ENCODE results near the gene DEAF1.
A peak's percentile ranks its signal among the peaks of the same experiment; 100 is the strongest.

Gene DEAF1

GRCh38 chr11:689625-690024, 5.4 kb downstream of the DEAF1 start:
- ChIA-PET CTCF (interaction anchor here (0.8 kb wide), 1 partner anchor 69 kb away, joined by 3 read pairs; no protein-coding TSS in a partner anchor), POLR2A (no interaction called here)
- no peaks in the 10 kb centered on the region for H3K9me3 ChIP-seq (ENCODE audit: control extremely low read depth in 1 of 5, control insufficient read depth in 4 of 5, insufficient read depth in 2 of 5, low read depth in 1 of 5, low read length in 4 of 5)
- peaks cover 0 to 41% (median 30%) of the 10 kb centered on the region in 4 experiments for H3K4me1 ChIP-seq (ENCODE audit: control extremely low read depth in 1 of 4, control insufficient read depth in 4 of 4, insufficient read depth in 4 of 4, low read length in 3 of 4)
- no peak overlapping the region for H3K4me3 ChIP-seq (ENCODE audit: control insufficient read depth in 1 of 7, extremely low read depth in 1 of 7, insufficient read depth in 4 of 7, low read depth in 2 of 7, low read length in 6 of 7)
- H3K36me3 ChIP-seq (ENCODE audit: control insufficient read depth in 4 of 4, insufficient read depth in 4 of 4, low read length in 3 of 4) = peaks cover 4 to 51% (median 37%) of the 10 kb centered on the region in 4 experiments
- no peaks in the 10 kb centered on the region for H3K27me3 ChIP-seq (replicated peaks in 2 of 5; ENCODE audit: control insufficient read depth in 4 of 5, insufficient read depth in 5 of 5, low read length in 4 of 5)
- DNase-seq = no peak
- WGBS (ENCODE audit: insufficient coverage) = 83% methylated on average over 2 of the region's 7 CpGs
- H3K27ac ChIP-seq (ENCODE audit: insufficient read depth in 1 of 2, low read depth in 1 of 2, low read length in 2 of 2, poor library complexity in 1 of 2, severe bottlenecking in 2 of 2) = no peak overlapping the region

GRCh38 chr11:688681-689080, 6.3 kb downstream of the DEAF1 start:
- H3K36me3 ChIP-seq (ENCODE audit: control insufficient read depth in 4 of 4, insufficient read depth in 4 of 4, low read length in 3 of 4) = peaks cover 4 to 59% (median 44%) of the 10 kb centered on the region in 4 experiments
- H3K27me3 ChIP-seq (replicated peaks in 2 of 5; ENCODE audit: control insufficient read depth in 4 of 5, insufficient read depth in 5 of 5, low read length in 4 of 5) = no peaks in the 10 kb centered on the region
- no peak overlapping the region for H3K4me3 ChIP-seq (ENCODE audit: control insufficient read depth in 1 of 7, extremely low read depth in 1 of 7, insufficient read depth in 4 of 7, low read depth in 2 of 7, low read length in 6 of 7)
- WGBS (ENCODE audit: insufficient coverage) = 81% methylated on average over 7 of the region's 9 CpGs
- no peak overlapping the region for H3K27ac ChIP-seq (ENCODE audit: insufficient read depth in 1 of 2, low read depth in 1 of 2, low read length in 2 of 2, poor library complexity in 1 of 2, severe bottlenecking in 2 of 2)
- H3K4me1 ChIP-seq (ENCODE audit: control extremely low read depth in 1 of 4, control insufficient read depth in 4 of 4, insufficient read depth in 4 of 4, low read length in 3 of 4) = peaks cover 0 to 33% (median 21%) of the 10 kb centered on the region in 4 experiments
- DNase-seq = peak in 2 of 3 donors; percentile 50 to 55
- POLR2A ChIA-PET = no interaction called here
- CTCF ChIA-PET = interaction anchor here (1.2 kb wide), 1 partner anchor 27 kb away, joined by 3 read pairs; no protein-coding TSS in a partner anchor
- H3K9me3 ChIP-seq (ENCODE audit: control extremely low read depth in 1 of 5, control insufficient read depth in 4 of 5, insufficient read depth in 2 of 5, low read depth in 1 of 5, low read length in 4 of 5) = no peaks in the 10 kb centered on the region

GRCh38 chr11:687751-688150, 7.3 kb downstream of the DEAF1 start:
- Histone ChIP-seq H3K4me1 (ENCODE audit: control extremely low read depth in 1 of 4, control insufficient read depth in 4 of 4, insufficient read depth in 4 of 4, low read length in 3 of 4) (peaks cover 0 to 24% (median 13%) of the 10 kb centered on the region in 4 experiments), H3K4me3 (ENCODE audit: control insufficient read depth in 1 of 7, extremely low read depth in 1 of 7, insufficient read depth in 4 of 7, low read depth in 2 of 7, low read length in 6 of 7) (no peak overlapping the region), H3K9me3 (ENCODE audit: control extremely low read depth in 1 of 5, control insufficient read depth in 4 of 5, insufficient read depth in 2 of 5, low read depth in 1 of 5, low read length in 4 of 5) (peaks cover 0 to under 1% (median 0%) of the 10 kb centered on the region in 5 experiments), H3K27ac (ENCODE audit: insufficient read depth in 1 of 2, low read depth in 1 of 2, low read length in 2 of 2, poor library complexity in 1 of 2, severe bottlenecking in 2 of 2) (no peak overlapping the region), H3K36me3 (ENCODE audit: control insufficient read depth in 4 of 4, insufficient read depth in 4 of 4, low read length in 3 of 4) (peaks cover 10 to 69% (median 53%) of the 10 kb centered on the region in 4 experiments), H3K27me3 (replicated peaks in 2 of 5; ENCODE audit: control insufficient read depth in 4 of 5, insufficient read depth in 5 of 5, low read length in 4 of 5) (no peaks in the 10 kb centered on the region)
- POLR2A ChIA-PET = no interaction called here
- CTCF ChIA-PET = interaction anchor here (1.1 to 1.2 kb wide), 3 partner anchors 26 to 41 kb away, joined by 3 read pairs; no protein-coding TSS in a partner anchor
- WGBS (ENCODE audit: insufficient coverage) = 93% methylated on average over 10 of the region's 13 CpGs
- DNase-seq = no peak

- CTCF ChIA-PET = interaction anchor here (1.2 kb wide), 1 partner anchor 24 kb away, joined by 3 read pairs; no protein-coding TSS in a partner anchor
Observed at GRCh38 chr11:686451-687243, 8.4 kb downstream of the DEAF1 start.

GRCh38 chr11:680970-681369, 14.1 kb downstream of the DEAF1 start:
- WGBS (ENCODE audit: insufficient coverage) = 95% methylated on average over 8 of the region's 13 CpGs
- peaks cover 6 to 73% (median 54%) of the 10 kb centered on the region in 4 experiments for H3K36me3 ChIP-seq (ENCODE audit: control insufficient read depth in 4 of 4, insufficient read depth in 4 of 4, low read length in 3 of 4)
- H3K27ac ChIP-seq (ENCODE audit: insufficient read depth in 1 of 2, low read depth in 1 of 2, low read length in 2 of 2, poor library complexity in 1 of 2, severe bottlenecking in 2 of 2) = no peak overlapping the region
- H3K4me3 ChIP-seq (ENCODE audit: control insufficient read depth in 1 of 7, extremely low read depth in 1 of 7, insufficient read depth in 4 of 7, low read depth in 2 of 7, low read length in 6 of 7) = no peak overlapping the region
- POLR2A ChIA-PET = no interaction called here
- no peak for DNase-seq
- H3K9me3 ChIP-seq (ENCODE audit: control extremely low read depth in 1 of 5, control insufficient read depth in 4 of 5, insufficient read depth in 2 of 5, low read depth in 1 of 5, low read length in 4 of 5) = peaks cover 0 to 2% (median 0%) of the 10 kb centered on the region in 5 experiments
- CTCF ChIA-PET = interaction anchor here (1.1 kb wide), 1 partner anchor 8 kb away, joined by 3 read pairs; no protein-coding TSS in a partner anchor
- no peaks in the 10 kb centered on the region for H3K4me1 ChIP-seq (ENCODE audit: control extremely low read depth in 1 of 4, control insufficient read depth in 4 of 4, insufficient read depth in 4 of 4, low read length in 3 of 4)
- no peaks in the 10 kb centered on the region for H3K27me3 ChIP-seq (replicated peaks in 2 of 5; ENCODE audit: control insufficient read depth in 4 of 5, insufficient read depth in 5 of 5, low read length in 4 of 5)

More at GRCh38 chr11:686451-687243, 8.4 kb downstream of the DEAF1 start:
- POLR2A ChIA-PET = no interaction called here
- peaks cover 10 to 79% (median 62%) of the 10 kb centered on the region in 4 experiments for H3K36me3 ChIP-seq (ENCODE audit: control insufficient read depth in 4 of 4, insufficient read depth in 4 of 4, low read length in 3 of 4)
- H3K4me3 ChIP-seq (ENCODE audit: control insufficient read depth in 1 of 7, extremely low read depth in 1 of 7, insufficient read depth in 4 of 7, low read depth in 2 of 7, low read length in 6 of 7) = no peak overlapping the region
- no peak for DNase-seq
- 97% methylated on average over 29 of the region's 30 CpGs for WGBS (ENCODE audit: insufficient coverage)
- peaks cover 0 to 15% (median 13%) of the 10 kb centered on the region in 4 experiments for H3K4me1 ChIP-seq (ENCODE audit: control extremely low read depth in 1 of 4, control insufficient read depth in 4 of 4, insufficient read depth in 4 of 4, low read length in 3 of 4)
- peaks cover 0 to 2% (median 0%) of the 10 kb centered on the region in 5 experiments for H3K9me3 ChIP-seq (ENCODE audit: control extremely low read depth in 1 of 5, control insufficient read depth in 4 of 5, insufficient read depth in 2 of 5, low read depth in 1 of 5, low read length in 4 of 5)
- no peak overlapping the region for H3K27ac ChIP-seq (ENCODE audit: insufficient read depth in 1 of 2, low read depth in 1 of 2, low read length in 2 of 2, poor library complexity in 1 of 2, severe bottlenecking in 2 of 2)
- no peaks in the 10 kb centered on the region for H3K27me3 ChIP-seq (replicated peaks in 2 of 5; ENCODE audit: control insufficient read depth in 4 of 5, insufficient read depth in 5 of 5, low read length in 4 of 5)

- ChIA-PET CTCF (interaction anchor here (0.8 kb wide), 1 partner anchor 9 kb away, joined by 3 read pairs; no protein-coding TSS in a partner anchor), POLR2A (no interaction called here)
- 97% methylated on average over 14 of the region's 19 CpGs for WGBS (ENCODE audit: insufficient coverage)
- Histone ChIP-seq H3K4me1 (ENCODE audit: control extremely low read depth in 1 of 4, control insufficient read depth in 4 of 4, insufficient read depth in 4 of 4, low read length in 3 of 4) (no peaks in the 10 kb centered on the region), H3K36me3 (ENCODE audit: control insufficient read depth in 4 of 4, insufficient read depth in 4 of 4, low read length in 3 of 4) (peaks cover 6 to 70% (median 52%) of the 10 kb centered on the region in 4 experiments), H3K27ac (ENCODE audit: insufficient read depth in 1 of 2, low read depth in 1 of 2, low read length in 2 of 2, poor library complexity in 1 of 2, severe bottlenecking in 2 of 2) (no peak overlapping the region), H3K4me3 (ENCODE audit: control insufficient read depth in 1 of 7, extremely low read depth in 1 of 7, insufficient read depth in 4 of 7, low read depth in 2 of 7, low read length in 6 of 7) (no peak overlapping the region), H3K9me3 (ENCODE audit: control extremely low read depth in 1 of 5, control insufficient read depth in 4 of 5, insufficient read depth in 2 of 5, low read depth in 1 of 5, low read length in 4 of 5) (peaks cover 0 to 2% (median 0%) of the 10 kb centered on the region in 5 experiments), H3K27me3 (replicated peaks in 2 of 5; ENCODE audit: control insufficient read depth in 4 of 5, insufficient read depth in 5 of 5, low read length in 4 of 5) (no peaks in the 10 kb centered on the region)
- no peak for DNase-seq
Observed at GRCh38 chr11:680476-680875, 14.5 kb downstream of the DEAF1 start.
